Measurements from ENCODE around the gene AP2B1.

DNA sequence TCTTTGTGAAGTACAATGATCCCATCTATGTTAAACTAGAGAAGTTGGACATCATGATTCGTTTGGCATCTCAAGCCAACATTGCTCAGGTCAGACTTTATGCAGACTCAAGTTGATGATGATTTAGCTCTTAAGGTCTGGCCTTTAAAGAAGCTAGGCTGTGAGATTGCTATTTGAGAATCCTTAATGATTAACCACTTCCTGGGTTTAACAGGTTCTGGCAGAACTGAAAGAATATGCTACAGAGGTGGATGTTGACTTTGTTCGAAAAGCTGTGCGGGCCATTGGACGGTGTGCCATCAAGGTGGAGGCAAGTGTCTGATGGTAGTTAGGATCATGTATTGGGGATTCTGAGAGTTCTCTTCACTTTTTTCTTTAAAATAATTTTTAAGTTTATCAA is 40.3 kb downstream of the AP2B1 start:
- TF ChIP-seq, protein P1, sequence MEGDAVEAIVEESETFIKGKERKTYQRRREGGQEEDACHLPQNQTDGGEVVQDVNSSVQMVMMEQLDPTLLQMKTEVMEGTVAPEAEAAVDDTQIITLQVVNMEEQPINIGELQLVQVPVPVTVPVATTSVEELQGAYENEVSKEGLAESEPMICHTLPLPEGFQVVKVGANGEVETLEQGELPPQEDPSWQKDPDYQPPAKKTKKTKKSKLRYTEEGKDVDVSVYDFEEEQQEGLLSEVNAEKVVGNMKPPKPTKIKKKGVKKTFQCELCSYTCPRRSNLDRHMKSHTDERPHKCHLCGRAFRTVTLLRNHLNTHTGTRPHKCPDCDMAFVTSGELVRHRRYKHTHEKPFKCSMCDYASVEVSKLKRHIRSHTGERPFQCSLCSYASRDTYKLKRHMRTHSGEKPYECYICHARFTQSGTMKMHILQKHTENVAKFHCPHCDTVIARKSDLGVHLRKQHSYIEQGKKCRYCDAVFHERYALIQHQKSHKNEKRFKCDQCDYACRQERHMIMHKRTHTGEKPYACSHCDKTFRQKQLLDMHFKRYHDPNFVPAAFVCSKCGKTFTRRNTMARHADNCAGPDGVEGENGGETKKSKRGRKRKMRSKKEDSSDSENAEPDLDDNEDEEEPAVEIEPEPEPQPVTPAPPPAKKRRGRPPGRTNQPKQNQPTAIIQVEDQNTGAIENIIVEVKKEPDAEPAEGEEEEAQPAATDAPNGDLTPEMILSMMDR (IDR thresholded peaks at IDR 0.05): no peak
- no peak for TF ChIP-seq POLR2A (IDR thresholded peaks at IDR 0.05)

All from transverse colon (tissue), 3 donors.